ENCODE measurements around the gene L2HGDH.

The L2HGDH gene

DNA sequence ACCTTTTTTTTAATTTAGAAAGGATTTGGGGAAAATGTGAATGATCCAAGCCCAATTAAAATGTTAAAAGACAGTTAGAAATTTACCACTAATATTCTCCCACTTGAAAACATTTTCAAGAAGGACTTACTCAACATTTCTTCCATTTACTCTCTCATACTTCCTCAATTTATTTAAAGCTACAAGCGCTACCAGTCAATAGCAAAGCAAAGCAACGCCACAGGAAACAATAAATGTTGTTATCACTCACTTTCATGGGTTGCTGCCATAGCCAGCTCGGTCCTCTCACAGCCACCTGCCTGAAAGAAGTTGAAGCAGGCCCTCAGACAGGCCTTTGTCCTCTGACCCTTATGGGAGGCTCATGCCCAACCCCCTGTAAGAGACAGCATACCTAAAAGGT, 74.6 kb downstream of the L2HGDH start:
- no peak for DNase-seq (ENCODE audit: low read depth)
- no peak overlapping the region for H3K4me3 ChIP-seq (ENCODE audit: low read depth, low read length)

DNA sequence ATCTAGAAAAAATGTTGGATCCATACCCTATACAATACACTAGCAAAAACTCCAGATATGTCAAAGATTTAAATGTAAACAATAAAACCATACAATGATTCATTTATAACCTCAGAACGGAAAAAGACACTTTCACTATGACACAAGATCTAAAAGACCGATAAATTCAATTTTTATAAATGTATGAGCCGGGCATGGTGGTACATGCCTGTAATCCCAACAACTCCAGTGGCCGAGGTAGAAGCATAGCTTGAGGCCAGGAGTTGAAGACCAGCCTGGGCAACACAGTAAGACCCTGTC, 78.1 kb downstream of the L2HGDH start:
- DNase-seq (ENCODE audit: low read depth): no peak
- no peak overlapping the region for H3K4me3 ChIP-seq (ENCODE audit: low read depth, low read length)

DNA sequence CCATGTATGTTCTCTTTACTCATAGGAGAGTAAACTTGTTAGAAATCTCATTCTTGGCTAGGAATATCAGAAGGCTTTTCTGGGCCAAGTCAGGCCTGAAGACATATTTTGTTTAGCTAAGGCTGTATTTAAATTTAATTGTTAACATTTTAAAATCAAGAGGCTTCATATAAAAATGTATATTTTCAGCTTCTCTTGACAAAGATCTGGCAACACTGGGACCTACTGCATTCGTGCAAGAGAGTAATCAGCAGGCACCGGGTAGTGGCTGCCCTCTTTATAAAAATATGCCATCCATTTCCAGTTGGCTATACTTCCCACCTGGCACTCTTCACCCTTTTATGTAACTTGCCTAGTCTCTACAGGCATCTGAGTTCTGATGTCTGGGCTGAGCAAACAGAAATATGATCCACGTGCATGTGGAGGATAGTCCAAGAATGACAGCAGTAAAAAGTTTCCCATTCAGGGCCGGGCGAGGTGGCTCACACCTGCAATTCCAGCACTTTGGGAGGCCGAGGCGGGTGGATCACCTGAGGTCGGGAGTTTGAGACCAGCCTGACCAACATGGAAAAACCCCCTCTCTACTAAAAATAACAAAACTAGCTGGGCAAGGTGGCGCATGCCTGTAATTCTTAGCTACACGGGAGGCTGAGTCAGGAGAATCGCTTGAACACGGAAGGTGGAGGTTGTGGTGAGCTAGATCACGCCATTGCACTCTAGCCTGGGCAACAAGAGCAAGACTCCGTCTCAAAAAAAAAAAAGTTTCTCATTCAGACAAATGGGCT, 78.7 kb downstream of the L2HGDH start:
- no peak for DNase-seq (ENCODE audit: low read depth)
- H3K4me3 ChIP-seq (ENCODE audit: low read depth, low read length): no peak overlapping the region

DNA sequence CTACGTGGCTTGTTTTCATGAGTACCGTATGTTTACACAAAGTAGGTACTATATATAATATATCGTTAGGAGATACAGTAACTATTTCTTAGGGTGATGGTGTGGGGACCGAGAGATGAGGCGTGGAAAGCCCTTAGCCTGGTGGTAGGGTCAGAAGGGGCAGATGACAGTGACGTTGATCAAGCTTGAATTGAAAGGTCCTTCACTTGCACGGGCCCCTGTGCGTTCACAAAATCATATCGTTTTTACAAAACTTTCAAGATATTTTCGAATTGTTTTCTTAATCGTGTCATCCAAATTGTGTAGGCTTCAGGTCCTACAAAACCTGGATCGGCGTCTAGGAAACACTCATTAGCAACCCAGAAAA, 79.8 kb downstream of the L2HGDH start:
- no peak for DNase-seq (ENCODE audit: low read depth)
- peak overlapping the region; percentile 68 for H3K4me3 ChIP-seq (ENCODE audit: low read depth, low read length)

DNA sequence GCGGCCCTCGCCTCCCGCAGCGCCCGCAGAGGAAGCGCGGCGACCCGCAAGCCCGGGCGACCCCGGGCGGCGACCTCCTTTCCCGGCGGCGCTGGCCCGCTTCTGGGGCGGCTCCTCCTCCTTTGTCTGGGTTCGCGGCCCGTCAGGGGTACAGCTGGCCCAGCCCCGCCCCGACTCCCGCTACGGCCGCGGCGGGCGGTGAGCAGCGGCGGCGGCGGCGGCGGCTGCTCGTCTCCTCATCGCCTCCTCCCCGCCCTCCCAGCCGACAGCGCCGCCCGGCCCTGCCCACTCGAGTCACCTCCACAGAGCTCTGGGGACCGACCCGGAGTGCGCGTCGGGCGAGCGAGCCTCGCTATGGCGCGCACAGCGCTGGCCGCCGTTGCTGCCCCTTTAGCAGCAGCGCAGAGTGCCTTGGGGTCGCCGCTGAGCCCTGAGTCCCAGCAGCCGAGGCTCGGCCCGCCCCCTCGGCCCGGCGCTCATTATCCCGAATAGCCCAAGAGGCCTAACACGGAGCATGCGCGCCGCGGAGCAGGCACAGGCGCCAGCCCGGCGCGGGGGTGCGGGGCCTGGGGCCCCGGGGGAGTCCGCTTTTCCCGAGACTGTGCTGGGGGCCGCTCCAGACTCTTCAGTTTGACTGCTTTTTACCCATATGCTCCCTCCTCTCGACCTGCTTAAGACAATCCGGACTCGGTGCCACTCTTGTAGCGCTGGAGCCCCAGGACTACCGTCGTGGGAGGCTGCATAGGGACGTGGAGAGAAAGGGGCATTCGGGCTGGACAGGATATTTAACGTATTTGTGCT, 80.4 kb downstream of the L2HGDH start, which contains the start of gene SOS2:
TSS of gene SOS2 (minus strand) at position 104 of the 801 bp plus-strand sequence. CDS start 295 bp downstream, outside the sequence.
- DNase-seq (ENCODE audit: low read depth): peak; percentile 45
- peak within 1 kb of the TSS; percentile 68 for H3K4me3 ChIP-seq (ENCODE audit: low read depth, low read length)

DNA sequence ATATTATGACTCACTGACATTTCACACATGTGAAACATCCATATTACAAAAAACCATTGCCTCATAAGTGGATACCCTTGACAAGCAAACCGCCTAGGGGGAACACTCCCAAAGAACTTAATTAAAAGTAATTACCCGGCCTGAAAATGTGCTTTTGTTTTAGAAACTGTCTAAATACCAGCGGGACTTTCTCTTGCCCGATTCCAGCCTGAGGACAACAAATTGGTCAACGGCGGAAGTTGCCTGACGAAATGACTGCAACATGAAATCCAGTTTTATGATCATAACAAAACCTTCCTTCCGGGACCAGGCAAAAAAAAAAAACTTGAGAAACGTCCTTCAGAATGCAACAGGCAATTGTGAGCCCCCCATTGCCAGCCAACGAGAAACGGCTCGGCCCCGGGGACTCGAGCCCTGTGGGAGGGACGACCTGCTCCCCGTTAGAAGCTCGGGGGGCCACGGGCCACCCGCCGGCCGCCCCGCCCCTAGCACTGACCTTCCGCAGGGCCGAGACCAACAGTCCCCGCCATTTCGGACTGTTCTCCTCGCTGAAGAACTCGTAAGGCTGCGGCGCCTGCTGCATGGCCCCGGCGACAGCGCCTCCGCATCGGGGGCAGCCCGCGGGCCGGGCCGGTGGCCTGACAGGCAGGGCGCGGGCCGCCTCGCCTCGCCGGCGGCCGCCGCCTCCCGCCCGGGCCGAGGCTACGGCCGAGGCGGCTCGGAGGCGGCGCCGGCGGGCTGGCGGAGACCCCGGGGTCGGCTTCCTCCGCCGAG, 81.1 kb downstream of the L2HGDH start:
- H3K4me3 ChIP-seq (ENCODE audit: low read depth, low read length): peak overlapping the region; percentile 68
- no peak for DNase-seq (ENCODE audit: low read depth)

DNA sequence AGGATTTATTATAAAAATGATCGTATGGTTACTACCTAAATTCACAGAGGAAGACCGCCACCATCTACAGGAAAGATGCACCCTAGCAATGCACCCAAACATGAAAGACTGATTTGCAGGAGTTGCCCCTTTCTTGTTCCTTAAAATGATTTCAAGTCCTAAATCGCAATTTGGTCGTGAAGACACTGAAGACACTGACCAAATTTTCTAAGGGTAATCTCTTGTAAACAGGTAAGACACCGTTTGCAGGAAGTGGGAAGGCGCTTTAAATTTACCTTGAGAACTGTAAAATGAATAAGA, 81.7 kb downstream of the L2HGDH start:
- DNase-seq (ENCODE audit: low read depth): no peak
- H3K4me3 ChIP-seq (ENCODE audit: low read depth, low read length): peak overlapping the region; percentile 68

DNA sequence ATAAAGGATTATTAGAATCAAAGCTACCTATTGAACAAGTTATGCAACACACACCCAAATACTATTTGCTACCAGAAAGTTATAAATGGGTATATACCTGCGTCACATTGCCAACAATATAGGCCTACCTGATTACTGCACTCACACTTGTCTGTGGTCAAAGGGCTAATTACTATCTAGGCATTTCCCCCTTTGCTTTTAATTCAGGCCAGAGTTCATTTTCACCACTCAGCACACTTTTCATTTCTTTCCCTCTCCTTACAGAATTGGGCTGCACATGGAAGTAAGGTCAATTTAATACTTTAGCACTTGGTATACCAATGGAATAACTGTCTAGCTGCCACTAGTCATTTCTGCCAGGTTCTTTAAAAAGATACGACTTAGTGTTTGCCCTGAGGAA, 82.3 kb downstream of the L2HGDH start:
- no peak for DNase-seq (ENCODE audit: low read depth)
- peak overlapping the region; percentile 68 for H3K4me3 ChIP-seq (ENCODE audit: low read depth, low read length)

DNA sequence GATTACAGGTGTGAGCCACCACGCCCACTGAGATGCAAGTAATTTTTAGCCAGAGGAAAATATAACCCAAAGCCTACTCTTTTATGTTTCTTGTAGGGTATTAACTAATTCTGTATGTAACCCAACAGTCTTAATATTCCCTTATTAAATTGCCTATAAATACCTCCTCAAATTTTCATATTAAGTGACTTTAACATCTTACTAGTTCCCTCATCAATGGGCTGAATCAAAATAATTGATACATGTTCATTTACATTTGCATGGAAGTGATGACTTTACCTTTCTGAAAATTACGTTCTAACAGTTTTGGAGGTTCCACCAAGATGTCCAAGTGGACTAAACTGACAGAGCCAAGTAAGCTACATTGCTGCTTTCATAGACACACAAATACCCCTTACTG, 83.7 kb downstream of the L2HGDH start:
- no peak for DNase-seq (ENCODE audit: low read depth)
- H3K4me3 ChIP-seq (ENCODE audit: low read depth, low read length): no peak overlapping the region

DNA sequence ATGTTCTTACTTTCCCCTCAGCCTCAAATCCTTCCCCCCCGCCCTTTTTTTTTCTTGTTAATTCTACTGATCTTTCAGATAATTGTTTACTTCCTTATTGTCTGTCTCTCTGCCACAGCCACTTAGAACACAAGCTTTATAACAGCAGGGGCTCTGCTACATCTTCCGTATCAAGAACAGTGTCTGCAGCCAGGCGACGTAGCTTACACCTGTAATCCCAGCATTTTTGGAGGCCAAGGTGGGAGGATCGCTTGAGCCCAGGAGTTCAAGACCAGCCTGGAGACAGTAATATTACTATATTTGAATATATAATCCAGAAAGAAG, 86.1 kb downstream of the L2HGDH start:
- no peak overlapping the region for H3K4me3 ChIP-seq (ENCODE audit: low read depth, low read length)
- DNase-seq (ENCODE audit: low read depth): no peak

DNA sequence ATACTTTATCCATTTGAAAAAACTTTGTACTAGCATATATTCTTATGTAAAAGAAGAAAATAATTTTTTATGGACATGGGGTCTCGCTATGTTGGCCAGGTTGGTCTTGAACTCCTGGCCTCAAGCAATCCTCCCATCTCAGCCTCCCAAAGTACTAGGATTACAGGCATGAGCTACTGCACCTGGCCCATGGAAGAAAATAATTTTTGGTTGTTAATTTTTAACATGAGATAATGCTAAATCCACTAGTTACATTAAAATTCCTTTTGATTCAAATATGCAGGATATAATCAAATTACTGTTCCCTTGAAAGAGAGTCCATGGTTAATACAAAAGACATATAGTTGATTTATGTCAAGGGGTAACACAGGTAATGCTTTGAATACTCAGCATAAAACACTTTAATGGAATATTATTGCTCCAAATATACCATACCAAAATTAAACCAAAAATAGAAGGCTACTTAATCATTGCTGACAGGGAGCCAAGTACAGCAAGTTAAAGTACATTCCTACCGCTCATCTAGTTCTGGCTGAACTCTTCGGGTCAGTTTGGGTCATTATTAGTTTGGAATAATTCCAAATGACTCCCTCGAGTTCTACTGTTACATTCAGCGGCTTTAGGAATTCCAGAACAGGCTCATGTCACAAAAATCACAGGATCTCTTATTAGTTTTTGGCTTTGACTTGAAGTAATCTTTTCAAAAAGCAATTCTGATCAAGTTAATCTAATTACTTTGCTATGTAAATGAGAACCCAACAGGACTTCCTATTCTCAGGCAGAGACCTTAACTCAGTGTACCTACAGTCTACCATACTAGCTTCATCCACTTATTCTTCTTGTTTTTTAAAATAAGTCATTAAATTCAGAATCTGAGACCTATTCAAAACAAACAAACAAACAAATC, 86.7 kb downstream of the L2HGDH start:
- H3K4me3 ChIP-seq (ENCODE audit: low read depth, low read length): no peak overlapping the region
- DNase-seq (ENCODE audit: low read depth): peak; percentile 76

DNA sequence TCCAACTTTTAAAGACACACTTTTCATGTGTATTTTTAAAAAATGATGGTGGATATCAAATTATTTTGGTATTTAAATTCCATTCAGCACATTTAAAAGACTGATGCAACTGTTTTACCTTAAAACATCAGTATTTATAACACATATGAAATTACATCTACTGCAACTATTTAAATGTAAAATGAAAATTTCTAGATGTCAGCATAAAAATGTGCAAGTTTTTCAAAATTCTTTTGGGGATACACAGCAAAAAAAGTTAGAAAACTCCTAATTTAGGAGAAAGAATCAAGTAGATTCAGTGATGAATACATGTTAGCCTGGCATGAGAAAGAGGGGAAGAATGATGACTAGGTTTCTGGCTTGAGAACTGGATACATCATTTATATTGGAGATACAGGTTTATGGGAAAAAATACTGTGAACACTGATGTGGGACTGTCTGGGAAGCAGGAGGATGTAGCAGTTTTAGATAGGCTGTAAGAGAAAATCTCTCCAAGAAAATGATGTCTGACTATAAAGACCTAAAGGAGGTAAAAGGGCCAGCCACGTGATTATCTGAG, 89.9 kb downstream of the L2HGDH start:
- H3K4me3 ChIP-seq (ENCODE audit: low read depth, low read length): no peak overlapping the region
- DNase-seq (ENCODE audit: low read depth): no peak

DNA sequence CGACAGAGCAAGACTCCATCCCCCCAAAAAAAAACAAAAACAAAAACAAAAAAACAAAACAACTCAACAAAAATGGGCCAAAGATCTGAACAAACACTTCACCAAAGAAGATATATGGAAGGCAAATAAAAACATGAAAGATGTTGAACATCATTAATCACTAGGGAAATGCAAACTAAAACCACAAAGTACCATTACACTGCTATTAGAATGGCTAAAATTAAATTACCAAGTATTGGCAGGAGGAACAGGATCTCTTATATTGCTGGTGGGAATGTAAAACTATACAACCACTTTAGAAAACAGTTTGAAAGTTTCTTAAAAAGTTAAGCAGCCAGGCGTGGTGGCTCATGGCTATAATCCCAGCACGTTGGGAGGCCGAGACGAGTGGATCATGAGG, 93.5 kb downstream of the L2HGDH start:
- no peak for DNase-seq (ENCODE audit: low read depth)

DNA sequence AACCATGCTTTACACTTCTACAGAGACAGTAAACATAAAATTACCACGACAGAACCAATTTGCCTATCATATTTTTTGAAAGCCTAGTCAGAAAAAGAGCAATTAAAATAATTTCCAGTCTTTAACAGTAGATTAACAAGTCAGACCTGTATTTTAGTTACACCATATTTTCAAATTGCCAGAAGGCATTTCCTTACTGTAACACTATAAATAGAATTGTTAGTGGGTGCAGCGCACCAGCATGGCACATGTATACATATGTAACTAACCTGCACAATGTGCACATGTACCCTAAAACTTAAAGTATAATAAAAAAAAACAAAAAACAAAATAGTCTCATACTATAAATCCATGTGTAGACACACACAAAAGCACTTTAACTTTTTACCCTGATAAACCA, 96.6 kb downstream of the L2HGDH start:
- no peak for DNase-seq (ENCODE audit: low read depth)
- no peak overlapping the region for H3K4me3 ChIP-seq (ENCODE audit: low read depth, low read length)

More for the DNA sequence above, 93.5 kb downstream of the L2HGDH start:
- no peak overlapping the region for H3K4me3 ChIP-seq (ENCODE audit: low read depth, low read length)

DNA sequence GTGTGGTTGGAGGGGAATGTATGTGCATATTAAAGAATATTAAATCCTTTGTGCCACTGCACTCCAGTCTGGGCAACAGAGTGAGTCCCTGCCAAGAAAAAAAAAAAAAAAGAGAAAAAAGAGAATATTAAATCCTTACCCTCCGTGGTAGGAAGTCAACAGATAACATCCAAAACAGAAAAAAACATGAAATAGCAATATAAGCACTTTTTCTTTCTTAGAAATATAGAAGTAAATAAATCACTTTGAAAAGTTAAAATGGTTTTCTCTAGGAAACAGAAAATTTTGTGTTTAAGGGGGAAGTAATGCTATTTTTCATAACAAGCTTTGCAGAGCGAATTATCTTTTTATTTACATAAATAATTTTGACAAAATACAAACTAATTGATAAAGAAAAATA, 98.2 kb downstream of the L2HGDH start:
- no peak for DNase-seq (ENCODE audit: low read depth)
- no peak overlapping the region for H3K4me3 ChIP-seq (ENCODE audit: low read depth, low read length)

DNA sequence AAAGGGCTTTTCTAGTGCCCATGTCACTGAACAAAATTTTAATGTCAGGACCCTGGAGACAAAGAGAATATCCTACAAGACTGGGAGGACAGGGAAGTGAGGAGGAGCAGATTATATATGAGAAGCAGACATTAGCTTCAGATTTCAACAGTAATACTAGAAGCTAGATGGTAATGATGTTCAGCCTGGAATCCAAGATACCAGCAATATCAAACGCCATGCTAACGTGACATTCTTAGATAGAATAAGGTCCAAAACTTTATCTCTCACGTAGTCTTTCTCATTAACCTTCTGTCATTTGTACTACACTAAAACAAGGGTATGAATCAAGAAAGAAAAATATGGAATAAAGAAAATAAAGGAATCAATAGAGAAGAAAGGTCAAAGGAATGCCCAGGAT, 99.3 kb downstream of the L2HGDH start:
- DNase-seq (ENCODE audit: low read depth): no peak
- H3K4me3 ChIP-seq (ENCODE audit: low read depth, low read length): no peak overlapping the region

DNA sequence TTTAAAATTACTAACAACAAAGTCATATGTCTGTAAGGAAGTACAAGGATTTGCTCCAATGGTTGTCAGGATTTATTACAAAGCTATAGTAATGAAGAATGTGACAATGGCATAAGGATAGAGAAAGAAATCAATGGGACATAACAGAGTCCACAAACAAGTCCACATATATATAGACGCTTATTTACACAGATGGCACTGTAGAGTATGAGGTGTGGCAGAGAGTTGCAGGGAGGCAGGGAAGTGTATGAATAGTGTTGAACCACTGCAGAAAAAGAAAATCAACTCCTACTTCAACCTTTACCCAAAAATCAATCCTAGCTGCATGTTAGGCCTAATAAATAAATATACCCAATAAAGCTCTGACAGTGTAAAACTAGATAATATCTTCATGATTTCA, 102.0 kb downstream of the L2HGDH start:
- DNase-seq (ENCODE audit: low read depth): no peak
- H3K4me3 ChIP-seq (ENCODE audit: low read depth, low read length): no peak overlapping the region

DNA sequence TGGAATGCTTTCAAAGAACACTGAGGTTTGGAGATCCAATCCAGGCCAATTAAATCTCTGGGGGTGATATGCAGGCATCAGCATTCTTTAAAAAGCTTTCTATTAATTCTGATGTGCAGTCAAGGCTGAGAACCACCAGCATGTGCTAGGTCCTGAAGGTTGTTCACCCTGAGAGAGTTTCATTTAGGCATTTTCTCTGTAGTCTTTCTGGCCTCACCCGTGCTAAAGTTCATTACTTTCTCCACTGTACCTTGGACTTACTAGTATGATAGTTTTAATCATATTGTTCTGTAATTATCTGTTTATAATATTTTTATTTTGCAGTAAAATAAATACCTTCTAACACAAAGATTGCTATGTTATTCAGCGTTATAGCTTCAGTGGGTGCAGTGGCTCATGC, 113.5 kb downstream of the L2HGDH start:
- H3K4me3 ChIP-seq (ENCODE audit: low read depth, low read length): no peak overlapping the region
- DNase-seq (ENCODE audit: low read depth): no peak

DNA sequence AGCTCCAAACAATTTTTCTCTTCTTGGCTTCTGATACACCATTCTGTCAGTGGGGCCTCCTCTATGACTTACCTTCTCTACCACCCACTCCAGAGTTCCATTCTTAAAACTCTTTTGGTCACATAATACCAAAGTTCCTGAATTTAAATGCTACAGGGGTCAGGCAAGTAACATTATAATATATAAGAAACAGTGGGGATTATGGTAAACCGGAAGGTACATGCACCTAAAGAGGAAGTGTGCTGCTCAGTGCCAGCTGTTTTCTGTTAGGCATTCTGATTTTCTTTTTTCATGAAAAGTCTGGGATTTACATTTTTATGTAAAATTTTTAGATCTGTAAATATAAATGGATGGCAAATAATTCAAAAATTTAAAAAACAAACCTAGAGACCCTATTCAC, 120.5 kb downstream of the L2HGDH start:
- DNase-seq (ENCODE audit: low read depth): no peak
- no peak overlapping the region for H3K4me3 ChIP-seq (ENCODE audit: low read depth, low read length)
